ENCODE data around the gene DNAJA4.

DNAJA4 gene

GRCh38 chr15:78292219-78292618, 27.9 kb downstream of the DNAJA4 start:
- no peak for TF ChIP-seq CTCF (IDR thresholded peaks at IDR 0.05; ENCODE audit: control extremely low read depth, extremely low read depth, low read depth, missing control alignments)
- ChIA-PET CTCF (interaction anchor here (0.7 to 1.9 kb wide), 3 partner anchors 11 to 17 kb away, joined by 3 to 5 read pairs (median 5); no protein-coding TSS in a partner anchor), POLR2A (no interaction called here)
- DNase-seq (ENCODE audit: extremely low spot score): no peak

- POLR2A ChIA-PET: interaction anchor here (0.6 to 0.7 kb wide), 3 partner anchors 12 to 893 kb away, joined by 3 read pairs; no protein-coding TSS in a partner anchor
- CTCF ChIA-PET: interaction anchor here (0.9 to 1.8 kb wide), 11 partner anchors 8 to 123 kb away, joined by 3 to 8 read pairs (median 4); partner anchors contain the start of gene DNAJA4
- TF ChIP-seq CTCF (IDR thresholded peaks at IDR 0.05; ENCODE audit: control extremely low read depth, extremely low read depth, low read depth, missing control alignments): no peak
- peak; percentile 97 for DNase-seq (ENCODE audit: extremely low spot score)
Observed at GRCh38 chr15:78299101-78299930, 35.0 kb downstream of the DNAJA4 start, which contains the start of gene SKIC8. TSS of gene SKIC8 (minus strand) at chr15:78299609. CDS start at chr15:78295686, 3,923 bp downstream.

- no peak for DNase-seq (ENCODE audit: extremely low spot score)
- no peak for TF ChIP-seq CTCF (IDR thresholded peaks at IDR 0.05; ENCODE audit: control extremely low read depth, extremely low read depth, low read depth, missing control alignments)
- ChIA-PET POLR2A (interaction anchor here (1.0 kb wide), 1 partner anchor 15 kb away, joined by 3 read pairs; no protein-coding TSS in a partner anchor), CTCF (interaction anchor here (1.2 to 1.6 kb wide), 4 partner anchors 10 to 121 kb away, joined by 3 to 4 read pairs (median 3); no protein-coding TSS in a partner anchor)
Observed at GRCh38 chr15:78301326-78301725, 37.0 kb downstream of the DNAJA4 start.

- TF ChIP-seq CTCF (IDR thresholded peaks at IDR 0.05; ENCODE audit: control extremely low read depth, extremely low read depth, low read depth, missing control alignments): no peak
- no peak for DNase-seq (ENCODE audit: extremely low spot score)
- ChIA-PET POLR2A (interaction anchor here (1.0 kb wide), 1 partner anchor 14 kb away, joined by 3 read pairs; no protein-coding TSS in a partner anchor), CTCF (interaction anchor here (1.2 to 1.6 kb wide), 4 partner anchors 10 to 121 kb away, joined by 3 to 4 read pairs (median 3); no protein-coding TSS in a partner anchor)
Observed at GRCh38 chr15:78301828-78302227, 37.5 kb downstream of the DNAJA4 start.

GRCh38 chr15:78302579-78303312, 38.4 kb downstream of the DNAJA4 start:
- POLR2A ChIA-PET: no interaction called here
- DNase-seq (ENCODE audit: extremely low spot score): no peak
- CTCF ChIA-PET: interaction anchor here (1.2 to 1.6 kb wide), 2 partner anchors 21 to 120 kb away, joined by 3 to 4 read pairs; no protein-coding TSS in a partner anchor
- no peak for TF ChIP-seq CTCF (IDR thresholded peaks at IDR 0.05; ENCODE audit: control extremely low read depth, extremely low read depth, low read depth, missing control alignments)

Data from GM10248 (cell line).